Activated naive CD4-positive, alpha-beta T cell (primary cell): ENCODE measurements around the gene RANBP1.
"Not testable (repeated sequence)": the region's sequence is repeated elsewhere in the genome, so short reads cannot be mapped to it uniquely, and the experiment has no call there.

ENCODE experiments used
- DNase-seq, 4 experiments: peaks; one replicate each; lab custom pipeline; 2025; lab: John Stamatoyannopoulos, UW

RANBP1 gene

DNA sequence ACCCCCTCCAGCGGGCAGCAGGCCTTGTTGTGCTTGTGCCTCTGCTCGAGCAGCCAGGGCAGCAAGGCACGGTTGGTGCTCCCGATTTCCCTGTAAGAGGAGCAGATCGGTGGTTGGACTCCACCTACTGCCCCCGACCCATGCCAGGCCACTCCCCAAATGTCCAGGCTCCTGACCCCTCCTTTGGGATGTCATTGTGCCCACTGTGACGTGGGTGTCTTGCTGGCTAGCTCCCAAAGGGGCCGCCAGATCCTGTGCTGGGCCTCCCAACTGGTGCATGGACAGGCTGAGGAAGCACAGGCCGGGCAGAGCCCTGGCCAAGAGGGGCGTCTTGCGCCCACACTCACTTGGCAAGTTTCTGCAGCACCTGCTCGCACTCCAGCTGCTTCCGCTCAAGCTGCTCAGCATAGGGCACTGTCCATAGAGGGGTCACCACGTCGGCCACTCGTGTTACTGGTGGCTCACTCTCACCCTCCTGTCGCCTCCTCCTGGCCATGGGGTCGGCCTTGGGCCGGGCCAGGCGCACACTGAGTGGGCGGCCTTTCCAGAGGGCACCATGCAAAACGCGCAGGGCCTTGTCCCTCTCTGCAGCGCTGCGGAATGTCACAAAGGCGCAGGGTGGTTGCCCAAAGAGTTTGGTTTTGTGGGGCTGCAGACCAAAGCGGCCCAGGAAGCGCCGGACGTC, at the start of gene RANBP1:
Gene RANBP1 (plus strand): TSS at position 414 of the 685 bp plus-strand sequence. CDS start 81 bp downstream, at position 495.
- no peak for DNase-seq

DNA sequence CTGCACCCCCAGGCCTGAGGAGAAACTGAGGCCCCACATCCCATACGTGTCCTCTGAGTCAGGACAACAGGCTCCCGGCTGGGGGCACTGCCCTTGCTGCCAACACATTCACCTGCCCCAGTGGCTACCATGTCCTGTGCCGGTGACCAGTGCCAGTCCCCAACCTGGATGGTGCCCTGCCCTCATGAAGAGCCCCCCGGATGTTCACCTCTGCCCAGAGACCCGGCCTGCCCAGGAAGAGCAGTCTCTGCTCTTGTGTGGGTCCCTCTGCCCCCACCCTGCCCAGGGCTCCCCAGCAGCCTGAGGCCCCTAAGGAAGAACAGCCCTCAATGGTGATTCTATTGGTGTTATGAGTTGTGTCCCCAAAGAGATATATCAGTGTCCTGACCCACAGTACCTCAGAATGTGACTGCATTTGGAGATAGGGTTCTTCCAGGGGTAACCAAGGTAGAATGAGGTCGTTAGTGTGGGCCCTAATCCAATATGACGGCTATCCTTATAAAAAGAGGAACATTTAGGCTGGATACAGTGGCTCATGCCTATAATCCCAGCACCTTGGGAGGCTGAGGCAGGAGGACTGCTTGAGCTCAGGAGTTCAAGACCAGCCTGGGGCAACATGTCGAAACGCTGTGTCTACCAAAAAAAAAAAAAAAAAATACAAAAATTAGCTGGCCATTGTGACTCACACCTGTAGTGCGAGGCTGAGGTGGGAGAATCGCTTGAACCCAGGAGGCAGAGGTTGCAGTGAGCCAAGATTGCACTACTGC, 49.1 kb upstream of the RANBP1 start:
- DNase-seq: no peak

GRCh38 chr22:20067384-20067682, 48.6 kb upstream of the RANBP1 start:
- DNase-seq: not testable (repeated sequence)

DNA sequence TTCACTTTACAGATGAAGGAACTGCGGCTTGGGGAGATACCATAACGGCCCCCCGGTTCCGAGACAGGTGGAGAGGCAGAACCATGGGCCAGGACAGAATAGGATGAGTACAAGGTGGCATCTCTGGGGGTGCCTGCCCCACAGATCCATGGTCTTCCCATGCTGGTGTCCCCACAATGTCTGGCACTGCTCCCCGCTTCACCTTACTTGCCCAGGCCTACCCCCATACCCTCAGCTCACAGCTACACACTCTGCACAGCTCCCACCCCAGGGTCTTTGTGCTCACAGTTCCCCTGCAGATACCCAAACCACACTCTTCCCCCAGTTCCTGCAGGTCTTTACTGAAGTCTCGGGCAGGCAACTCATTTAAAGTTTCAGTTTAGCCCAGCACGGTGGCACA, 47.3 kb upstream of the RANBP1 start:
- DNase-seq: no peak

DNA sequence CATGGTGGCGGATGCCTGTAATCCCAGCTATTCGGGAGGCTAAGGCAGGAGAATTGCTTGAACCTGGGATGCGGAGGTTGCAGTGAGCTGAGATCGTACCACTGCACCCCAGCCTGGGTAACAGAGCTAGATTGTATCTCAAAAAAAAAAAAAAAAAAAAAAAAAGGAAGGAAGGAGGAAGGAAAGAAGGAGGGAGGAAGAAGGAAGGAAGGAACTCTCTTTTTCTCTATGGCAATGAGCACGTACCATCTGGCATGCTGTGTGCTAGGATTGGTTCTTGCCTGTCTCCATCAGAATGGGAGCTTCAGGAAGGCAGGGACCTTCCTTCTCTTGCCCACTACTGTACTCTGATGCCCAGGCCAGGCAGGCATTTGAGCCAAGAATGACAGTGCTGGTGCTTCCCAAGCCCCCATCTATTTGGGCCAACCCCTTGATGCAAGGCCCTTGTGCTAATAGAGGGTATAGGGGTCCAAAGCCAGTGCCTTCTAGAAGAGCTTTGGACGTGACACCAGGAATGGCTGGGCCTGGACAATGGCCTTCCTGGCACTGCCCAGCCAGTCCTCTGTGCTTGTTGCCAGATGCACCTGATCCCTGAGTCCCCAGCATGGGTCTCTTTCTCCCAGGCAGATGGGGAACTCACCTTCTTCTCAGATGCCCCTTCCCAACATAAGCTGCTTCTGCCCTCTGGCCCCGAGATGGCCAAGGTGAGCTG, 46.4 kb upstream of the RANBP1 start:
- DNase-seq: no peak

DNA sequence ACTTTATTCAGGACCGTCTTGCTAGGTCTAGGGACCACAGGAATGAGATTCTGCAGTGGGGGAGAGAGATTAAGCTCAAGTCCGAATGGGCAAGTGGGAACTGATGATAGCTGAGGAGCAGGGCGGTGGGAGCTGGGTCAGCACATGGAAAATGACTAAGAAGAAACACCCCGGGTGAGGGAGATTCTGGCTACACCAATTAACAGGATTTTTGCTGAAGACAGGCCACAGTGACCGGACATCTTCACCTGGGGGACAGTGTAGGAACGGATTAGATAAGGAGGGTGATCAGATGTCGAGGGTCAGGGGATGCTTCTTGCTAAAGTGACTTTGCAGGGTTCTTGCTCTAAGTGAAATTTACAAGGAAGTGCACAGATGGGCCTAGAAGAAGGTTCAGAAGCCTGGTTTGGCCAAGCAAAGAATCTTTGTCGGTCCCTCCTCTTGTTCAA, 44.4 kb upstream of the RANBP1 start:
- no peak for DNase-seq

GRCh38 chr22:20076627-20077172, 39.2 kb upstream of the RANBP1 start:
- DNase-seq: no peak

- DNase-seq: peak in 3 of 4 experiments; percentile 38 to 66 (median 44)
Measured at GRCh38 chr22:20079745-20080444, 36.0 kb upstream of the RANBP1 start, which contains the start of gene DGCR8. DGCR8 (plus strand) TSS chr22:20080241; CDS start chr22:20085964, 5,723 bp downstream.

GRCh38 chr22:20080445-20080775, 35.5 kb upstream of the RANBP1 start:
- DNase-seq: peak; percentile 37 to 64 (median 42)

GRCh38 chr22:20080776-20081654, 34.9 kb upstream of the RANBP1 start:
- no peak for DNase-seq

DNA sequence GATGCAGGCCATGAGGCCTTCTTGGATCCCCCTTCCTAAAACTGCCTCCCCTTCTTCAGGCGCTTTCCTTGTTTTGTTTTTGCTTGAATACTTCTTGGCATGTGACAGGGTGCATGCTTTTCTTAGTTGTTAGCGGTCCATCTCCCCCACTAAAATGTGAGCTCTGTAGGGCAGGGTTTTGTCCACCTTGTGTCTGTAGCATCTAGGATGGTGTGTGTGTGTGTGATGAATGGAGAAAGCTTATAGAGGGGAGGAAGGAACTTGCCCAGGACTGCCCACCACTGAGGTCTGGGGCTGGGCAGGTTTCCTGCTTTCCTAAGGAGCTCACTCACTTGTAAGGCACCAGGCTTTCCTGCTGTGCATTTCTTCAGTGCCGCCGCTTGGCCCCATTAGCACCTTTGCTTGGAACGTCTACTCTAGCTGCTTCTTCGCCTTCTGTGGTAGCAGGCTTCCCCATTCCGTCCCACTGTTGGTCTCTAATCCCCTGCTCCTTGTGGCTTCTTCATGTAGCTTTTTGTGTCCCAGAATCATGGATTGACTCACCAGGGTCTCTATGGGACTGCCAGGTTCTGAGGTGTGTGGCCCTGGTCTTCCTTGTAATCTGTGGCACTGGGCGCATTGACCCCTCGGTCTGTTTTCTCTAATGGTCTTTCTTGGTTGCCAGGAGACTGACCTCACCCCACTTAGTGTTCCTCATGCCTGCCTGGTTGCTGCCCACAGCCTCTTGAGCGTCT, 32.6 kb upstream of the RANBP1 start:
- no peak for DNase-seq

- DNase-seq: no peak
Measured at GRCh38 chr22:20083891-20084546, 31.9 kb upstream of the RANBP1 start.

- DNase-seq: no peak
Measured at GRCh38 chr22:20084547-20085413, 31.1 kb upstream of the RANBP1 start.

DNA sequence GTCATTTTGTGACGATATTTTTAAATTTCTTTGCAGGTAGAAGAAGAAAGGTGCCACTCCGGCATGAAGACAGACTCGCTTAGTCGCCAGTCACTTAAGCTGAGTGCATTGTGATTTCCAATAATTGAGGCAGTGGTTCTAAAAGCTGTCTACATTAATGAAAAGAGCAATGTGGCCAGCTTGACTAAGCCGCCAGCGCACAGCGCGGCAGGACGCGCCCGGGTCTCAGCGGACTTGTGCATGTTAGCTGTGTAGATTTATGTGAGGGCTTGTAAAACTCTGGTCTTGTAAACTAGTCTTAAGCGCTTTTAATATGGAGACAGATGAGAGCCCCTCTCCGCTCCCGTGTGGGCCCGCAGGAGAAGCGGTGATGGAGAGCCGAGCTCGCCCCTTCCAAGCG, 30.3 kb upstream of the RANBP1 start:
- no peak for DNase-seq

DNA sequence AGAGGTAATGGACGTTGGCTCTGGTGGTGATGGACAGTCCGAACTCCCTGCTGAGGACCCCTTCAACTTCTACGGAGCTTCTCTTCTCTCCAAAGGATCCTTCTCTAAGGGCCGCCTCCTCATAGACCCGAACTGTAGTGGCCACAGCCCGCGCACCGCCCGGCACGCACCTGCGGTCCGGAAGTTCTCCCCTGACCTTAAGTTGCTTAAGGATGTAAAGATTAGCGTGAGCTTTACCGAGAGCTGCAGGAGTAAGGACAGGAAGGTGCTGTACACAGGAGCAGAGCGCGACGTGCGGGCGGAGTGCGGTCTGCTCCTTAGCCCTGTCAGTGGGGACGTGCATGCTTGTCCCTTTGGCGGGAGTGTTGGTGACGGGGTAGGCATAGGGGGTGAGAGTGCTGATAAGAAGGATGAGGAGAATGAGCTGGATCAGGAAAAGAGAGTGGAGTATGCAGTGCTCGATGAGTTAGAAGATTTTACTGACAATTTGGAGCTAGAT, 29.8 kb upstream of the RANBP1 start:
- DNase-seq: no peak

DNA sequence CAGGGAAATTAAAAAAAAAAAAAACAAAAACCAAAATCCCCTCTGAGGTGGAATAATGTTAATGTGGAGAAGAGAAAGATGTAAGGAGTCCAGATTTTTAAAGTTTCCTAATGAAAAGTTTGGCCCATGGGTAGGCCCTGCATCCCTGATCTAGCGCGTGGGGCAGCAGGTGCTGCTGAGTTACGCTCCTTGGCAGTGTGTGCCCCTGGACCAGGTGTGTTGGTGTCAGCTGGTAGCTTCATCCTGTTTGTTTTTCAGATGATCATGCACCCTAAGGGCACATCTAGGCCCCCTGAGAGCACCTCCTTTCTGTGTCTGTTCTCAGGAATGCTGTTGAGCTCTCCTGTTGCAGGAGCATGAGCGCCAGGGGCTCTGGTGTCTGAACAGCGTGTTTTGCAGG, 29.1 kb upstream of the RANBP1 start:
- no peak for DNase-seq

DNA sequence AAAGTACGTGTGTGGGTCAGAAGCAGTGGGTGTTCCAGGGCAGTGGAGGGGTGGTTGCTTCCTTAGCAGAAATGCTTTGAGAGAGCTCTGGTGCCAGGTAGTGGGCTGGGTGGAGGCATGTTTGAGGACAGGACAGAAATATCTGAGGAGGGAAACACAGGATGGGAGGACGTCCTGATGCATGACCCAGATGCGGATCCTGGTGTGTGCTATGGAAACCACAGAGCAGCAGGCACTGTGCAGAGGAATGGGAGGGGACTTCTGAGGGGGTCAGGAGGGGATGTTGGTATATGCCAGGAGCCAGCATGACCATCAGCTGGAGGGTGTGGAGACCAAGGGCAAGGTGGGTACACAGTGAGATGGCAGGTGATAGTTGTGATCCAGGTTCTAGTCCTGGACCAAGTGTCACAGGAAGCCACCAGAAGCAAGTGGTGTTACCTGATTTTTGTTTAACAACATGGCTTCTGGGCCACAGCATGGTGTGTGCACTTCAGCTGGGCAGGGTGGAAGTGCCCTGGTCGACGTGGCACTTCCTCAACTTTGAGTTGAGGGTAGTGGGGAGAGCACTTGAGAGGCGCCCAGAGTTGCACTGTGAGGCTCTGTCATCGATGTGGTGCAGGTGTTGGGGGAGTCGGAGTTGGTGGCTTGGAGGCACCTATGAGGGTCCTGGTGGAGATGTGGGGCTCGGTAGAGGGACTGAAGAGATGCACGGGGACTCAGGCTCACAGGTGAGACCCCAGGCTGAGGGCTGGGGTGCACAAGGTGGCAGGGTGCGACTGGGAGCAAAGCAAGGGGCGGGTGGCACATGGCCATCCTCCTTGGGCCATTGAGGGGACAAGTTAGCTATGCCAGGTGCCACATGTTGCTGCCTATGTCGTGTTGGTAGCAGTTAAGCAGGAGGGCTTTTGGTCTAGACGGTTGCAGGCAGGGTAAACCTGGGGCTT, 28.3 kb upstream of the RANBP1 start:
- no peak for DNase-seq
